ENCODE data around the gene SMC4.
A peak's percentile ranks its signal among the peaks of the same experiment; 100 is the strongest.

SMC4 gene

GRCh38 chr3:160398820-160399124, 678 bp upstream of the SMC4 start:
- peak; percentile 65 for TF ChIP-seq CTBP1 (IDR thresholded peaks at IDR 0.05; ENCODE audit: borderline replicate concordance)
- no peak for TF ChIP-seq FOXM1 (IDR thresholded peaks at IDR 0.05; ENCODE audit: borderline replicate concordance)
- POLR2A ChIA-PET, result no interaction called here
- CTCF ChIA-PET, result no interaction called here

GRCh38 chr3:160400030-160400701, 716 bp downstream of the SMC4 start:
- POLR2A ChIA-PET, result interaction anchor here (1.1 to 1.3 kb wide), 3 partner anchors 10 to 175 kb away, joined by 3 to 4 read pairs (median 3); partner anchors contain the start of gene C3orf80
- TF ChIP-seq HDGF (IDR thresholded peaks at IDR 0.05; ENCODE audit: borderline replicate concordance) (no peak), ZNF384 (IDR thresholded peaks at IDR 0.05) (no peak), SP1 (IDR thresholded peaks at IDR 0.05) (no peak), FOXA1 (IDR thresholded peaks at IDR 0.05) (no peak), NFRKB (IDR thresholded peaks at IDR 0.05) (no peak), SUZ12 (IDR thresholded peaks at IDR 0.05) (no peak), TARDBP (IDR thresholded peaks at IDR 0.05) (no peak), ARNT (IDR thresholded peaks at IDR 0.05) (no peak), CTBP1 (IDR thresholded peaks at IDR 0.05; ENCODE audit: borderline replicate concordance) (no peak), LEF1 (IDR thresholded peaks at IDR 0.05; ENCODE audit: borderline replicate concordance) (no peak), FOXM1 (IDR thresholded peaks at IDR 0.05; ENCODE audit: borderline replicate concordance) (no peak), L3MBTL2 (conservative IDR thresholded peaks at IDR 0.05) (no peak), PKNOX1 (IDR thresholded peaks at IDR 0.05) (no peak), BHLHE40 (IDR thresholded peaks at IDR 0.05; ENCODE audit: borderline replicate concordance) (no peak), ELF4 (IDR thresholded peaks at IDR 0.05) (no peak), FOXK2 (IDR thresholded peaks at IDR 0.05) (no peak)
- CTCF ChIA-PET, result no interaction called here
- no peak for DNase-seq (ENCODE audit: extremely low spot score)

More at GRCh38 chr3:160398820-160399124, 678 bp upstream of the SMC4 start:
- no peak for DNase-seq (ENCODE audit: extremely low spot score)

GRCh38 chr3:160400702-160401150, 1.3 kb downstream of the SMC4 start:
- peak; percentile 13 for DNase-seq (ENCODE audit: extremely low spot score)
- ChIA-PET POLR2A (interaction anchor here (1.3 kb wide), 2 partner anchors 10 to 175 kb away, joined by 3 to 4 read pairs; partner anchors contain the start of gene C3orf80), CTCF (no interaction called here)
- TF ChIP-seq SP1 (IDR thresholded peaks at IDR 0.05) (no peak), ELF4 (IDR thresholded peaks at IDR 0.05) (no peak), ARNT (IDR thresholded peaks at IDR 0.05) (no peak), CTBP1 (IDR thresholded peaks at IDR 0.05; ENCODE audit: borderline replicate concordance) (no peak), HDGF (IDR thresholded peaks at IDR 0.05; ENCODE audit: borderline replicate concordance) (no peak), NFRKB (IDR thresholded peaks at IDR 0.05) (no peak), FOXM1 (IDR thresholded peaks at IDR 0.05; ENCODE audit: borderline replicate concordance) (no peak), FOXA1 (IDR thresholded peaks at IDR 0.05) (no peak)

GRCh38 chr3:160401291-160402095, 2.0 kb downstream of the SMC4 start:
- POLR2A ChIA-PET, result interaction anchor here (0.9 kb wide), 1 partner anchor 11 kb away, joined by 3 read pairs; no protein-coding TSS in a partner anchor
- no peak for TF ChIP-seq SUZ12 (IDR thresholded peaks at IDR 0.05)
- TF ChIP-seq ZNF384 (IDR thresholded peaks at IDR 0.05), result no peak
- no peak for TF ChIP-seq HDGF (IDR thresholded peaks at IDR 0.05; ENCODE audit: borderline replicate concordance)
- no peak for TF ChIP-seq FOXK2 (IDR thresholded peaks at IDR 0.05)
- no peak for TF ChIP-seq BHLHE40 (IDR thresholded peaks at IDR 0.05; ENCODE audit: borderline replicate concordance)
- TF ChIP-seq FOXA1 (IDR thresholded peaks at IDR 0.05), result no peak
- CTCF ChIA-PET, result no interaction called here
- DNase-seq (ENCODE audit: extremely low spot score), result no peak

- DNase-seq (ENCODE audit: extremely low spot score), result no peak
- TF ChIP-seq NFRKB (IDR thresholded peaks at IDR 0.05), result no peak
- no peak for TF ChIP-seq L3MBTL2 (conservative IDR thresholded peaks at IDR 0.05)
- no peak for TF ChIP-seq ARNT (IDR thresholded peaks at IDR 0.05)
- no peak for TF ChIP-seq SP1 (IDR thresholded peaks at IDR 0.05)
- TF ChIP-seq FOXM1 (IDR thresholded peaks at IDR 0.05; ENCODE audit: borderline replicate concordance), result no peak
- TF ChIP-seq TARDBP (IDR thresholded peaks at IDR 0.05), result no peak
- TF ChIP-seq LEF1 (IDR thresholded peaks at IDR 0.05; ENCODE audit: borderline replicate concordance), result no peak
- no peak for TF ChIP-seq HDGF (IDR thresholded peaks at IDR 0.05; ENCODE audit: borderline replicate concordance)
- no peak for TF ChIP-seq SUZ12 (IDR thresholded peaks at IDR 0.05)
- CTCF ChIA-PET, result no interaction called here
- POLR2A ChIA-PET, result interaction anchor here (0.9 kb wide), 1 partner anchor 12 kb away, joined by 3 read pairs; no protein-coding TSS in a partner anchor
These were observed 3.0 kb downstream of the SMC4 start for GRCh38 chr3:160402221-160403027.

GRCh38 chr3:160403028-160403545, 3.6 kb downstream of the SMC4 start:
- POLR2A ChIA-PET, result interaction anchor here (0.7 kb wide), 1 partner anchor 47 kb away, joined by 3 read pairs; the partner anchor contains the start of gene TRIM59
- no peak for DNase-seq (ENCODE audit: extremely low spot score)
- TF ChIP-seq SUZ12 (IDR thresholded peaks at IDR 0.05) (no peak), PKNOX1 (IDR thresholded peaks at IDR 0.05) (no peak), FOXK2 (IDR thresholded peaks at IDR 0.05) (no peak), BHLHE40 (IDR thresholded peaks at IDR 0.05; ENCODE audit: borderline replicate concordance) (no peak), ELF4 (IDR thresholded peaks at IDR 0.05) (no peak), TARDBP (IDR thresholded peaks at IDR 0.05) (no peak), ARNT (IDR thresholded peaks at IDR 0.05) (no peak), HDGF (IDR thresholded peaks at IDR 0.05; ENCODE audit: borderline replicate concordance) (no peak), L3MBTL2 (conservative IDR thresholded peaks at IDR 0.05) (no peak), NFRKB (IDR thresholded peaks at IDR 0.05) (no peak), FOXM1 (IDR thresholded peaks at IDR 0.05; ENCODE audit: borderline replicate concordance) (no peak), SP1 (IDR thresholded peaks at IDR 0.05) (no peak), FOXA1 (IDR thresholded peaks at IDR 0.05) (no peak), ZNF384 (IDR thresholded peaks at IDR 0.05) (no peak), LEF1 (IDR thresholded peaks at IDR 0.05; ENCODE audit: borderline replicate concordance) (no peak), CTBP1 (IDR thresholded peaks at IDR 0.05; ENCODE audit: borderline replicate concordance) (no peak)
- CTCF ChIA-PET, result no interaction called here
